PC-9 (cell line): ENCODE data around the gene CALCB.

Experiments used
- CTCF ChIP-seq: fragments of 200-600 bp; sonication (generic); conservative IDR thresholded peaks from 2 replicates; pipeline ENCODE4 v1.6.1; 2017; ENCODE audit warnings: mixed run types, antibody characterized with exemption, mild to moderate bottlenecking, moderate library complexity
- EZH2 ChIP-seq: fragments of 200-600 bp; sonication (generic); IDR thresholded peaks from 2 replicates; pipeline ENCODE4 v1.8.0; 2017; ENCODE audit warnings: antibody characterized with exemption, low read depth

GRCh38 chr11:15053191-15053685 is 20.2 kb upstream of the CALCB start:
- no peak for TF ChIP-seq CTCF
- TF ChIP-seq EZH2 = no peak
